GM19324 (cell line): ENCODE measurements around the gene MAL.

Experiments used
- ATAC-seq: cut with Tn5 transposase; IDR thresholded peaks from one replicate; pipeline ENCODE4 v1.9.1; 2021; ENCODE audit warnings: mild to moderate bottlenecking, moderate library complexity; ENCODE audit not compliant: unreplicated experiment, low FRiP score

Gene MAL

GRCh38 chr2:95025406-95026319 is at the start of gene MAL:
Gene MAL (plus strand): TSS chr2:95025708. CDS start chr2:95025793, 85 bp downstream.
- no peak for ATAC-seq

- no peak for ATAC-seq
These were observed 47.7 kb upstream of the MAL start for GRCh38 chr2:94977826-94978225.

- ATAC-seq = no peak
These were observed 46.6 kb upstream of the MAL start for GRCh38 chr2:94978917-94979316.

- ATAC-seq = no peak
These were observed 45.8 kb upstream of the MAL start for GRCh38 chr2:94979406-94980375.

GRCh38 chr2:94980406-94980805 is 45.1 kb upstream of the MAL start:
- no peak for ATAC-seq

- ATAC-seq = no peak
These were observed 43.4 kb upstream of the MAL start for GRCh38 chr2:94982156-94982555.

DNA sequence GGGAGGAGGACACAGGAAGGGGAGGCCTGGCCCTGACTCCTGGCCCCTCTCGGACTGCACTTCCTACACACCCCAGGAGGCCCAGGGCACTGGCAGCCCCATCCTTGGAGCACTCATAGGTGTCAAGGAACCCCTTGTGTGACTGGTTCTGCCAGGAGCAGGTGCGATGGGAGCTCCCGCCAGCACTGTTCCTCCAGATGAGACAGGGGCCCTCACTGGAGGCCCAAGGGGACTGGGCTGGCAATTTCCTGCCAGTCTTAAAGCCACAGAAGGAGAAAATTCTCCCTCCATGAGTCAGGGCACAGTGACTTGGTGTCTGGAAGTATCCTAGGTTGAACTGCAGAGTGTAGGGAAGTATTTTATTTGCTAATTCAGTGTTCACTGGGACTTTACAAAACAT is 42.8 kb upstream of the MAL start:
- ATAC-seq = no peak

DNA sequence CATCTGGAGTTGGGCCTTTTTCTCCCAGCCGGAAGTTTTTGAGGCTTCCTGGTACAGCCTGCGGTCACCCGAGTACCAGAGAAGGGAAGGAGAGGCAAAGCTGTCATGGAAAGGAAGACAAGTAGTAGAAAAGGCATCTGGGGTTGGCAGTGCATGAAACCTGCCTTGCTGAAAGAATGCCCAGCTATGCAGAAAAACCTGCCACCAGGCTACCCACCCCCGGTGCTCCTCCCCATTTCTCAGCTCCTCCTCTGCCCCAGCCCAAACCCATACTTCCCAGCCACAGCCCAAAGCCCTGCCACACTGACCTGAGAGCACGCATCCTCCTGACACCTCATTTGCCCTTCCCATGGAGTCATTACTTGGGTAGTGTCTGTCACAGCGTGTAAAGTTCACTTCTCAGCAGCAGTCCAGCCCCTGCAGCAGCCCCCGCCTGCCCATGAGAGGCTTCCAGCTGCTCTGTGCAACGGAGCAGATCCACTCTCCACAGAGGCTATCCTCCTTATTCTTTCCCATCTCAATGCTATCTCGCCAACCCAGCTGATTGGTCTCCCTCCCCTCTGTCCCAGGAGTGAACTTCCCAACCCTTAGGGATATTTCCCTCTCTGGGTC is 40.4 kb upstream of the MAL start:
- ATAC-seq = no peak

GRCh38 chr2:94985636-94986035 is 39.9 kb upstream of the MAL start:
- no peak for ATAC-seq

DNA sequence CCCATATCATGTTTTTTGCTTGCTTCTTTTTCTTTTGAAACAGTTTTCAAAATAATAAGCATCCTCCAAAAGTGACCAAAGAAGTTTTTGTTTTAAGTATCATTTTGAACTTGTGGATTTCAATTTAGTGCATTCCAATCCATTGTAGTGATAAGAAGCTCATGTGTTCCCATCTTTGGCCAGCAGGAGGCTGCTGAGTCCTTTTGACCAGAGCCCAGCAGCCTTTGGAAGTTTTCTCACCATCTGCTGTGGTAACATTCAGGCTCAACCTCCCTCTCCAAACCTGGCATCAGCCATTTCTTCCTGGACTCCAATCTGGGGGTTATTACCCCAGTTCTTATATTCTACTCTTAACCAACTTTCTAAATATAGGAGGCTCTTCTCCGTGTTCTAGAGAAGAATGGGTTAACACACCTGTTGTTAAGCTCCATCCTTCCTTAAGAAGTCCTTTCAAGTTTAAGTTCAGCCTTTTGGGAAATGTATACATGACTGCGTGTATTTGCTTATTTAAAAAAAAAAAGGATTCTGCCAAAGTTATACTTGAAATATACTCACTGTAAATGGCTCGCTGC is 39.0 kb upstream of the MAL start:
- peak; percentile 73 for ATAC-seq

DNA sequence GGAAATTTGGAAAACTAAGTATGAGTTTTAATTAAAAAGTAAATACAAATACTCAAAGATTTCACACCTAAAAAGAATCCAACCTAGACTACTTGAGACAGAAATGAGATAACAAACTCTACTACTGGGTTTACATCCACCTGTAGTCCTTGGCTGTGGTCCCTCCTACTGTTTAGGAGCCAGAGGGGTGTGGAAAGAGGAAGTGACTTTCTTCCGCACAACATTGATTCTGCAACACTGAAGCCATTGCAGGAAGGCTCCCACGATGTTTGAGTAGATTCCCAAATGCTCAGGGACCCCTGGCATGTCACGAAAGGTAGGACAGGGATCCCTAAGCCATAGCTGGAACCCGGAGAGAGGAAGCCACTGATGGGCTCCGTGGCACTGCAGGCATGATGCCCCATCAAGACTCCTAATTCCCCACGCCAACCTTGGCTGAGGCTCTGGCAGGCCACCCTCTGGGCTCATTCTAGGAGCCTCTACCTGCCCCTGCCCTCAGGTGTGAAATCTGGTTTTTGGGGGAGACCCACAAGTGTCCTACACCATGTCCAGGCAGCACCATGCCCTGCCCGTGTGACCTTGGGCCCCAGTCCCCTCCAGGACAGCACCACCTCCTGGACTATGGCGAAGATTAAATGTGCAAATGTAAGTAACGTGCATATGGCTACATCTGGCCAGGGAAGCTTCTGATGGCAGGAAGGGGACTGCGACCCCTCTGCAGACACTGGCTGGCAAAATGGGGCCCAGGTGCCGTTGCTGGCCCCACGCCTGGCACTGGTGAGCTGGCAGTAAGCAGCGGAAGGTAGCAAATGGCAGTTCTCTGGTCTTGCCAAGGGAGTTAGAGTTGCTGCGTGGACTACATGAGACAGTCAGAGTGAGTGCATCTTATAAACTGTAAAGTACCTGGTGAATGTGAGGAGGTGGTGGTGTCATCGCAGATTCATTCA is 38.2 kb upstream of the MAL start:
- no peak for ATAC-seq

DNA sequence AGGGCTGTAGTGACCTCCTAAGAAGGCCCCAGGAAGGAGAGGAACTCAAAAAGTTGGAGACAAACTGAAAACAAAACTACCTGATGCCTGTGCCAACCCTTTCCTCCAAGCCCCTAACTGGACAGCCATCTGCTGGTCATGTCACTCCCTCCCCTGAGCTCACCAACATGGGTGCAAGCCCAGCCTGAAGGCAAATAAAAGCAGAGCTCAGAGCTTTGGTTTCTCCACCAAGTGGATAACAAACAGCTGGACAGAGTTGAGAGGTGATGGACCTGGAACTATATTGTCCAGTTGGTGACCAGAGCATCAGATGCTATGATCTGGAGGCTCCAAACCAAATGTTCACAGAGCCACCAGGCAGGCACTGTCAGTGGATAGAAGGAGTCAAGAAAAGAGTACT is 34.6 kb upstream of the MAL start:
- no peak for ATAC-seq

DNA sequence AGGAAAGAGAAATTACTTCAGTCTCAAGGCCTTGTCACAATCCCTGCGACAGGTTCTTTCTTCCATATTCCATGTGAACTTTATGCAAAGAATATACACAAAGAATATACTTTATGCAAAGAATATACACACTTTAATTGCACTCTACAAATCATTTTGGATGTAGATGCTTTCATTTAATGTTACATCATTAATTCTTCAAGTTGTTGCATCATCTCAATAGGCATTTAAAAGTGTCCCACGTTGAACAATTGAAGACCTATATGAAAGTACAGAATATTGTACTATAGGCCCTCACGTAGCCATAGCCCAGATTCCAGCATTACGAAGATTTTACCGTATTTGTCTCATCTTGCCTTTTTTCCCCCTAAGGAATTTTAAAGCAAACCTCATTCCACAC is 33.1 kb upstream of the MAL start:
- no peak for ATAC-seq

GRCh38 chr2:94993176-94994062 is 32.1 kb upstream of the MAL start:
- ATAC-seq = no peak

GRCh38 chr2:94994063-94994913 is 31.2 kb upstream of the MAL start:
- ATAC-seq = no peak

GRCh38 chr2:94994914-94995552 is 30.5 kb upstream of the MAL start:
- no peak for ATAC-seq
